ENCODE results near the gene SLC26A3. TPM values are rescaled to one million over a fixed set of nuclear protein-coding genes. Genes with fewer than 3 reads are reported as not detected.

SLC26A3 gene
- total and polyA plus RNA-seq, 10 of the 15 experiments (the other 5 are each of a cell fraction or from before 2014, with no cell fraction given) = 0.46 TPM; not detected in 9

- Histone ChIP-seq H3K79me2 (ENCODE audit: control insufficient read depth, insufficient read depth, low read length) (no peaks in the 10 kb centered on the region), H3K27me3 (replicated peaks in 1 of 2; ENCODE audit: control insufficient read depth in 2 of 2, insufficient read depth in 2 of 2, low read length in 1 of 2) (no peaks in the 10 kb centered on the region; a peak in 1 of 4 replicates), H3K9ac (ENCODE audit: control insufficient read depth, insufficient read depth, low read length) (no peak overlapping the region), H3K4me3 (no peak overlapping the region), H3K9me3 (replicated peaks; ENCODE audit: control insufficient read depth, insufficient read depth, low read length) (no peaks in the 10 kb centered on the region), H2AFZ (ENCODE audit: control insufficient read depth, low read depth, low read length) (no peak overlapping the region), H4K20me1 (ENCODE audit: control insufficient read depth, insufficient read depth) (no peaks in the 10 kb centered on the region), H3K27ac (ENCODE audit: control insufficient read depth, insufficient read depth) (no peak overlapping the region), H3K4me2 (ENCODE audit: control insufficient read depth, insufficient read depth) (no peak overlapping the region), H3K4me1 (ENCODE audit: control insufficient read depth, insufficient read depth, low read length) (no peaks in the 10 kb centered on the region), H3K36me3 (ENCODE audit: control insufficient read depth in 2 of 2, insufficient read depth in 2 of 2, low read length in 1 of 2) (no peaks in the 10 kb centered on the region)
- in situ Hi-C loops (cut with MboI) = no loop called here
- WGBS (ENCODE audit: insufficient coverage, insufficient replicate concordance, low lambda C conversion rate, missing lambda C conversion rate) = 46% methylated on average over 3 of the region's 3 CpGs
- no peak for ATAC-seq
- SMC1A ChIA-PET (ENCODE audit: uncharacterized antibody, unreplicated experiment) = no interaction called here
- RAD21 ChIA-PET (ENCODE audit: unreplicated experiment) = no interaction called here
- no TSS peak for BruUV-seq (replicated peaks)
- TF ChIP-seq PAX8 (IDR thresholded peaks at IDR 0.05) (no peak), SREBF2 (IDR thresholded peaks at IDR 0.05; ENCODE audit: low read length) (no peak), TCF12 (IDR thresholded peaks at IDR 0.05; ENCODE audit: low read depth, low read length) (no peak), NR2F1 (conservative IDR thresholded peaks at IDR 0.05) (no peak), BCL3 (IDR thresholded peaks at IDR 0.05; ENCODE audit: borderline replicate concordance, insufficient read depth, low read depth, low read length, poor library complexity, severe bottlenecking) (no peak), NFXL1 (IDR thresholded peaks at IDR 0.05; ENCODE audit: borderline replicate concordance) (no peak), WRNIP1 (IDR thresholded peaks at IDR 0.05; ENCODE audit: borderline replicate concordance, low read depth, low read length) (no peak), HCFC1 (IDR thresholded peaks at IDR 0.05; ENCODE audit: low read length) (no peak), FOXK2 (IDR thresholded peaks at IDR 0.05) (no peak), SUZ12 (IDR thresholded peaks at IDR 0.05; ENCODE audit: unreplicated experiment) (no peak), MAX (IDR thresholded peaks at IDR 0.05; ENCODE audit: low read depth, low read length) (no peak)
- TF ChIP-seq, protein P1, sequence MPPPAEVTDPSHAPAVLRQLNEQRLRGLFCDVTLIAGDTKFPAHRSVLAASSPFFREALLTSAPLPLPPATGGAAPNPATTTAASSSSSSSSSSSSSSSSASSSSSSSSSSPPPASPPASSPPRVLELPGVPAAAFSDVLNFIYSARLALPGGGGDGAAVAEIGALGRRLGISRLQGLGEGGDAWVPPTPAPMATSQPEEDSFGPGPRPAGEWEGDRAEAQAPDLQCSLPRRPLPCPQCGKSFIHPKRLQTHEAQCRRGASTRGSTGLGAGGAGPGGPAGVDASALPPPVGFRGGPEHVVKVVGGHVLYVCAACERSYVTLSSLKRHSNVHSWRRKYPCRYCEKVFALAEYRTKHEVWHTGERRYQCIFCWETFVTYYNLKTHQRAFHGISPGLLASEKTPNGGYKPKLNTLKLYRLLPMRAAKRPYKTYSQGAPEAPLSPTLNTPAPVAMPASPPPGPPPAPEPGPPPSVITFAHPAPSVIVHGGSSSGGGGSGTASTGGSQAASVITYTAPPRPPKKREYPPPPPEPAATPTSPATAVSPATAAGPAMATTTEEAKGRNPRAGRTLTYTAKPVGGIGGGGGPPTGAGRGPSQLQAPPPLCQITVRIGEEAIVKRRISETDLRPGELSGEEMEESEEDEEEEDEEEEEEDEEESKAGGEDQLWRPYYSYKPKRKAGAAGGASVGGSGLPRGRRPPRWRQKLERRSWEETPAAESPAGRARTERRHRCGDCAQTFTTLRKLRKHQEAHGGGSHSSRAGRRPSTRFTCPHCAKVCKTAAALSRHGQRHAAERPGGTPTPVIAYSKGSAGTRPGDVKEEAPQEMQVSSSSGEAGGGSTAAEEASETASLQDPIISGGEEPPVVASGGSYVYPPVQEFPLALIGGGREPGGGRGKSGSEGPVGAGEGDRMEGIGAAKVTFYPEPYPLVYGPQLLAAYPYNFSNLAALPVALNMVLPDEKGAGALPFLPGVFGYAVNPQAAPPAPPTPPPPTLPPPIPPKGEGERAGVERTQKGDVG (CRISPR knock-in tag; IDR thresholded peaks at IDR 0.05) = no peak
- TF ChIP-seq, protein P2, sequence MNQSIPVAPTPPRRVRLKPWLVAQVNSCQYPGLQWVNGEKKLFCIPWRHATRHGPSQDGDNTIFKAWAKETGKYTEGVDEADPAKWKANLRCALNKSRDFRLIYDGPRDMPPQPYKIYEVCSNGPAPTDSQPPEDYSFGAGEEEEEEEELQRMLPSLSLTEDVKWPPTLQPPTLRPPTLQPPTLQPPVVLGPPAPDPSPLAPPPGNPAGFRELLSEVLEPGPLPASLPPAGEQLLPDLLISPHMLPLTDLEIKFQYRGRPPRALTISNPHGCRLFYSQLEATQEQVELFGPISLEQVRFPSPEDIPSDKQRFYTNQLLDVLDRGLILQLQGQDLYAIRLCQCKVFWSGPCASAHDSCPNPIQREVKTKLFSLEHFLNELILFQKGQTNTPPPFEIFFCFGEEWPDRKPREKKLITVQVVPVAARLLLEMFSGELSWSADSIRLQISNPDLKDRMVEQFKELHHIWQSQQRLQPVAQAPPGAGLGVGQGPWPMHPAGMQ (IDR thresholded peaks at IDR 0.05; ENCODE audit: borderline replicate concordance) = no peak
- TF ChIP-seq, protein P3, sequence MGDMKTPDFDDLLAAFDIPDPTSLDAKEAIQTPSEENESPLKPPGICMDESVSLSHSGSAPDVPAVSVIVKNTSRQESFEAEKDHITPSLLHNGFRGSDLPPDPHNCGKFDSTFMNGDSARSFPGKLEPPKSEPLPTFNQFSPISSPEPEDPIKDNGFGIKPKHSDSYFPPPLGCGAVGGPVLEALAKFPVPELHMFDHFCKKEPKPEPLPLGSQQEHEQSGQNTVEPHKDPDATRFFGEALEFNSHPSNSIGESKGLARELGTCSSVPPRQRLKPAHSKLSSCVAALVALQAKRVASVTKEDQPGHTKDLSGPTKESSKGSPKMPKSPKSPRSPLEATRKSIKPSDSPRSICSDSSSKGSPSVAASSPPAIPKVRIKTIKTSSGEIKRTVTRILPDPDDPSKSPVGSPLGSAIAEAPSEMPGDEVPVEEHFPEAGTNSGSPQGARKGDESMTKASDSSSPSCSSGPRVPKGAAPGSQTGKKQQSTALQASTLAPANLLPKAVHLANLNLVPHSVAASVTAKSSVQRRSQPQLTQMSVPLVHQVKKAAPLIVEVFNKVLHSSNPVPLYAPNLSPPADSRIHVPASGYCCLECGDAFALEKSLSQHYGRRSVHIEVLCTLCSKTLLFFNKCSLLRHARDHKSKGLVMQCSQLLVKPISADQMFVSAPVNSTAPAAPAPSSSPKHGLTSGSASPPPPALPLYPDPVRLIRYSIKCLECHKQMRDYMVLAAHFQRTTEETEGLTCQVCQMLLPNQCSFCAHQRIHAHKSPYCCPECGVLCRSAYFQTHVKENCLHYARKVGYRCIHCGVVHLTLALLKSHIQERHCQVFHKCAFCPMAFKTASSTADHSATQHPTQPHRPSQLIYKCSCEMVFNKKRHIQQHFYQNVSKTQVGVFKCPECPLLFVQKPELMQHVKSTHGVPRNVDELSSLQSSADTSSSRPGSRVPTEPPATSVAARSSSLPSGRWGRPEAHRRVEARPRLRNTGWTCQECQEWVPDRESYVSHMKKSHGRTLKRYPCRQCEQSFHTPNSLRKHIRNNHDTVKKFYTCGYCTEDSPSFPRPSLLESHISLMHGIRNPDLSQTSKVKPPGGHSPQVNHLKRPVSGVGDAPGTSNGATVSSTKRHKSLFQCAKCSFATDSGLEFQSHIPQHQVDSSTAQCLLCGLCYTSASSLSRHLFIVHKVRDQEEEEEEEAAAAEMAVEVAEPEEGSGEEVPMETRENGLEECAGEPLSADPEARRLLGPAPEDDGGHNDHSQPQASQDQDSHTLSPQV (IDR thresholded peaks at IDR 0.05) = no peak
- POLR2A ChIA-PET = no interaction called here
- CTCF ChIA-PET = no interaction called here
- DNase-seq (ENCODE audit: low read depth, low spot score) = no peak
- no peak for FAIRE-seq
- intact Hi-C loops (cut with micrococcal nuclease; ENCODE audit: unreplicated experiment) = no loop called here
Observed at GRCh38 chr7:107830420-107830819, 27.4 kb upstream of the SLC26A3 start.

All from GM12878 (cell line).